ENCODE data around the gene CPNE4.

DNA sequence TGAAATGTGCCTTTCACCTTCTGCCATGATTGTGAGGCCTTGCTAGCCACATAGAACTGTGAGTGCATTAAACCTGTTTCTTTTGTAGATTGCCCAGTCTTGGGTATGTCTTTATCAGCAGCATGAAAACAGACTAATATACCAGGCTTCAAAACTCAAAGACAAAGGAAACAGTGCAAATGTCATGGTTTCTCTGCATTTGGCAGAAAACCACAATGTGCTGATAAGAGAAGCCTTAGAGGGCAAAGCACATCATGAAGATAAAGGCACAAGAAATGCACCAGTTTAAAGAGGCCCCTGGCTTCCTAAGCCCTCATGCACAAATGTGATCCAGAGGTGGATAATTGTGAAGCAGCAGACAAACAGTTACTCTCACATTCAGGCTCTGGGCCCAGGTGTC is 259.2 kb downstream of the CPNE4 start:
- TF ChIP-seq, protein P1, sequence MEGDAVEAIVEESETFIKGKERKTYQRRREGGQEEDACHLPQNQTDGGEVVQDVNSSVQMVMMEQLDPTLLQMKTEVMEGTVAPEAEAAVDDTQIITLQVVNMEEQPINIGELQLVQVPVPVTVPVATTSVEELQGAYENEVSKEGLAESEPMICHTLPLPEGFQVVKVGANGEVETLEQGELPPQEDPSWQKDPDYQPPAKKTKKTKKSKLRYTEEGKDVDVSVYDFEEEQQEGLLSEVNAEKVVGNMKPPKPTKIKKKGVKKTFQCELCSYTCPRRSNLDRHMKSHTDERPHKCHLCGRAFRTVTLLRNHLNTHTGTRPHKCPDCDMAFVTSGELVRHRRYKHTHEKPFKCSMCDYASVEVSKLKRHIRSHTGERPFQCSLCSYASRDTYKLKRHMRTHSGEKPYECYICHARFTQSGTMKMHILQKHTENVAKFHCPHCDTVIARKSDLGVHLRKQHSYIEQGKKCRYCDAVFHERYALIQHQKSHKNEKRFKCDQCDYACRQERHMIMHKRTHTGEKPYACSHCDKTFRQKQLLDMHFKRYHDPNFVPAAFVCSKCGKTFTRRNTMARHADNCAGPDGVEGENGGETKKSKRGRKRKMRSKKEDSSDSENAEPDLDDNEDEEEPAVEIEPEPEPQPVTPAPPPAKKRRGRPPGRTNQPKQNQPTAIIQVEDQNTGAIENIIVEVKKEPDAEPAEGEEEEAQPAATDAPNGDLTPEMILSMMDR (IDR thresholded peaks at IDR 0.05), result no peak
- TF ChIP-seq POLR2A (IDR thresholded peaks at IDR 0.05), result no peak
